Neural cell (in vitro differentiated cells): ENCODE results near the gene STK38L. TPM values are rescaled to one million over a fixed set of nuclear protein-coding genes. Genes with fewer than 3 reads are reported as not detected.

Experiments used
- H2AFZ ChIP-seq: fragments of 200-600, 300-800 bp; sonication (generic), shearing (Covaris generic); 2 replicates; pipeline ENCODE4 v1.6.0; 2014; ENCODE audit warnings: low read depth, mild to moderate bottlenecking, antibody characterized with exemption, low read length, moderate library complexity
- H3F3A ChIP-seq: fragments of 200-600 bp; shearing (Covaris generic); 2 replicates; pipeline ENCODE4 v1.6.1; 2016; ENCODE audit warnings: mild to moderate bottlenecking, moderate library complexity, mixed read lengths, antibody characterized with exemption, low read length; ENCODE audit not compliant: insufficient read depth, poor library complexity, severe bottlenecking
- H3K27ac ChIP-seq: fragments of 200-600, 300-800 bp; sonication (generic), shearing (Covaris generic); 2 replicates; pipeline ENCODE4 v1.5.1; 2014; ENCODE audit warnings: mild to moderate bottlenecking, low read length, moderate library complexity
- H3K27me3 ChIP-seq: fragments of 300-800, 200-600 bp; sonication (generic), shearing (Covaris generic); 2 replicates; pipeline ENCODE4 v1.6.0; 2014; ENCODE audit warnings: mild to moderate bottlenecking, low read depth, low read length, moderate library complexity; ENCODE audit not compliant: insufficient read depth
- H3K36me3 ChIP-seq: fragments of 300-800, 200-600 bp; sonication (generic), shearing (Covaris generic); 2 replicates; pipeline ENCODE4 v1.5.1; 2014; ENCODE audit warnings: mild to moderate bottlenecking, antibody characterized with exemption, low read length, moderate library complexity; ENCODE audit not compliant: insufficient read depth
- H3K4me2 ChIP-seq: fragments of 300-800, 200-600 bp; sonication (generic), shearing (Covaris generic); 2 replicates; pipeline ENCODE4 v1.6.0; 2014; ENCODE audit warnings: mild to moderate bottlenecking, low read length
- H3K4me3 ChIP-seq: fragments of 300-800, 200-600 bp; sonication (generic), shearing (Covaris generic); 2 replicates; pipeline ENCODE4 v1.5.1; 2014; ENCODE audit warnings: mild to moderate bottlenecking, low read length, moderate library complexity
- H3K79me2 ChIP-seq: fragments of 200-600 bp; shearing (Covaris generic); replicated peaks from 2 replicates; pipeline ENCODE4 v1.6.0; 2014; ENCODE audit warnings: mild to moderate bottlenecking, low read length, moderate library complexity; ENCODE audit not compliant: insufficient read depth
- H3K9ac ChIP-seq: fragments of 300-800, 200-600 bp; sonication (generic), shearing (Covaris generic); 2 replicates; pipeline ENCODE4 v1.6.1; 2016; ENCODE audit warnings: mild to moderate bottlenecking, low read length, mixed read lengths
- H3K9me2 ChIP-seq: fragments of 200-600 bp; shearing (Covaris generic); 2 replicates; pipeline ENCODE4 v1.6.1; 2016; ENCODE audit warnings: mild to moderate bottlenecking, low read length, mixed read lengths; ENCODE audit not compliant: insufficient read depth
- H3K9me3 ChIP-seq: fragments of 200-600, 300-800 bp; sonication (generic), shearing (Covaris generic); 2 replicates; pipeline ENCODE4 v1.6.1; 2016; ENCODE audit warnings: mild to moderate bottlenecking, mixed run types, low read length, moderate library complexity, mixed read lengths
- H4K20me1 ChIP-seq: fragments of 200-600 bp; shearing (Covaris generic); 2 replicates; pipeline ENCODE4 v1.6.1; 2016; ENCODE audit warnings: mild to moderate bottlenecking, mixed run types; ENCODE audit not compliant: insufficient read depth
- CTCF ChIP-seq: fragments of 450-650 bp; IDR thresholded peaks from 2 replicates; pipeline ENCODE4 v1.5.1; 2014; ENCODE audit warnings: antibody characterized with exemption, mild to moderate bottlenecking, moderate library complexity; ENCODE audit not compliant: poor library complexity, severe bottlenecking
- EP300 ChIP-seq: fragments of 450-650 bp; conservative IDR thresholded peaks from 2 replicates; pipeline ENCODE4 v1.6.1; 2014; ENCODE audit warnings: antibody characterized with exemption, mild to moderate bottlenecking, moderate library complexity; ENCODE audit not compliant: poor library complexity, severe bottlenecking
- EZH2 ChIP-seq: fragments of 200-600, 300-800 bp; shearing (Covaris generic), sonication (generic); IDR thresholded peaks from 2 replicates; pipeline ENCODE4 v1.6.1; 2014; ENCODE audit warnings: antibody characterized with exemption, low read length, borderline replicate concordance, mild to moderate bottlenecking; ENCODE audit not compliant: insufficient read depth, poor library complexity, severe bottlenecking
- MXI1 ChIP-seq: fragments of 450-650 bp; conservative IDR thresholded peaks from 2 replicates; pipeline ENCODE4 v1.6.1; 2014; ENCODE audit warnings: antibody characterized with exemption, mild to moderate bottlenecking; ENCODE audit not compliant: poor library complexity, severe bottlenecking
- POLR2AphosphoS5 ChIP-seq: IDR thresholded peaks from 2 replicates; pipeline ENCODE4 v1.6.1; 2012
- RAD21 ChIP-seq: fragments of 450-650 bp; conservative IDR thresholded peaks from 2 replicates; pipeline ENCODE4 v1.6.1; 2014; ENCODE audit warnings: antibody characterized with exemption, mild to moderate bottlenecking, moderate library complexity
- REST ChIP-seq: IDR thresholded peaks from 2 replicates; pipeline ENCODE4 v1.6.1; 2012; ENCODE audit warnings: borderline replicate concordance
- SMC3 ChIP-seq: fragments of 450-650 bp; conservative IDR thresholded peaks from 2 replicates; pipeline ENCODE4 v1.6.1; 2014; ENCODE audit warnings: antibody characterized with exemption, mild to moderate bottlenecking, moderate library complexity; ENCODE audit not compliant: poor library complexity
- TAF1 ChIP-seq: IDR thresholded peaks from 2 replicates; pipeline ENCODE4 v1.6.1; 2012; ENCODE audit warnings: low read depth
- polyA plus RNA-seq: library from polyadenylated mRNA; depleted of rRNA; stranded (reverse); fragments of >200 nt; gene quantifications from 2 replicates; pipeline ENCODE4 v1.2.3, GENCODE V29; 2014

The STK38L gene
- polyA plus RNA-seq, 1 donor from 2014 or later, result 31.5 TPM

- no peaks in the 10 kb centered on the region for H4K20me1 ChIP-seq
- H2AFZ ChIP-seq, result no peak overlapping the region
- H3K27me3 ChIP-seq, result no peaks in the 10 kb centered on the region
- H3K4me3 ChIP-seq, result no peak overlapping the region
- no peak overlapping the region for H3K27ac ChIP-seq
- TF ChIP-seq TAF1 (no peak), EZH2 (no peak), POLR2AphosphoS5 (no peak), CTCF (no peak), SMC3 (no peak), MXI1 (no peak), RAD21 (no peak), REST (no peak), EP300 (no peak)
- no peaks in the 10 kb centered on the region for H3K79me2 ChIP-seq
- H3K36me3 ChIP-seq, result no peaks in the 10 kb centered on the region
- H3K9me2 ChIP-seq, result no peaks in the 10 kb centered on the region
- H3K9me3 ChIP-seq, result no peaks in the 10 kb centered on the region
- H3K9ac ChIP-seq, result no peak overlapping the region
- no peaks in the 10 kb centered on the region for H3F3A ChIP-seq
- no peak overlapping the region for H3K4me2 ChIP-seq
Measured at GRCh38 chr12:27351476-27351875, 107.4 kb downstream of the STK38L start.

DNA sequence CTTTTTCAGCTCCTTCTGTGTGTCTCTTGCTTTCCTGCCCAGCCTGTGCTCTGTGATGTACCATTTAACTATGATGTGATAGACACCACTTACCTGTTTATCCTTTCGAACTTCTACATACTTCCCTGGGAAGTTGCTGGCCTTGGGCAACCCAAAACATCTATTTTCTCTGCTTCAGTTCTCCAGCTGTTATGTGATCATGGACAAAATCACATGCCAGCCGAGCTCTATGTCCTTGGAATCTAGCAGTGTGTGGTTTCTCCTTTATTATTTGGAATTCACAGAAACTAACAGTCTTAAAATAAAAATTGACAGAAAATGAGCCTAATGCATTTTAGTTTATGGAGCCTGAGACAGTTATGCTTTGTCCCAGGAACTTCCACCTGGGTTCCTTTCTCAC is 111.4 kb downstream of the STK38L start:
- Histone ChIP-seq H3F3A (no peaks in the 10 kb centered on the region), H3K27me3 (no peaks in the 10 kb centered on the region), H3K4me3 (no peak overlapping the region), H3K9me2 (no peaks in the 10 kb centered on the region), H4K20me1 (no peaks in the 10 kb centered on the region), H2AFZ (no peak overlapping the region), H3K4me2 (no peak overlapping the region), H3K36me3 (no peaks in the 10 kb centered on the region), H3K27ac (no peak overlapping the region), H3K79me2 (no peaks in the 10 kb centered on the region), H3K9ac (no peak overlapping the region), H3K9me3 (no peaks in the 10 kb centered on the region)
- no peak for TF ChIP-seq RAD21
- no peak for TF ChIP-seq CTCF
- TF ChIP-seq MXI1, result no peak
- no peak for TF ChIP-seq TAF1
- TF ChIP-seq REST, result no peak
- no peak for TF ChIP-seq EZH2
- no peak for TF ChIP-seq EP300
- no peak for TF ChIP-seq SMC3
- no peak for TF ChIP-seq POLR2AphosphoS5
